H1 (cell line): ENCODE data around the gene TACC2. TPM values are rescaled to one million over a fixed set of nuclear protein-coding genes. Genes with fewer than 3 reads are reported as not detected.

Source experiments
- CTCF ChIA-PET: fragments of 300-600 bp; sonication (Branson Sonifier 250); formaldehyde crosslinking; loops from one replicate; lab custom pipeline; 2021; ENCODE audit not compliant: partially characterized antibody; lab: Charles Lee
- POLR2A ChIA-PET: fragments of 300-600 bp; sonication (Branson Sonifier 250); formaldehyde crosslinking; loops from one replicate; lab custom pipeline; 2021; ENCODE audit warnings: inconsistent platforms; ENCODE audit not compliant: partially characterized antibody; lab: Charles Lee
- DNase-seq, 2 experiments: peaks; one replicate each; pipeline versions ENCODE4 v3.0.0 to v3.0.0-alpha.2; 2010 to 2022; ENCODE audit warnings: low spot score in 2 of 2, low read depth in 1 of 2, mixed read lengths in 1 of 2
- FAIRE-seq: peaks from 2 replicates; lab custom pipeline; 2011; peaks lifted over from hg19 to GRCh38; lab: Jason Lieb, UNC
- H2AFZ ChIP-seq: 2 replicates; pipeline ENCODE4 v1.8.1; 2012; ENCODE audit warnings: low read length, inconsistent platforms
- H2AK5ac ChIP-seq: 2 replicates; pipeline ENCODE4 v1.6.1; 2013; ENCODE audit warnings: low read depth, low read length
- H2BK120ac ChIP-seq: replicated peaks from 2 replicates; pipeline ENCODE3; 2013; ENCODE audit warnings: low read depth, low read length, inconsistent platforms
- H2BK12ac ChIP-seq: 2 replicates; pipeline ENCODE4 v1.6.1; 2013; ENCODE audit warnings: low read depth, low read length
- H2BK15ac ChIP-seq: 2 replicates; pipeline ENCODE4 v1.6.1; 2013; ENCODE audit warnings: low read length
- H2BK20ac ChIP-seq: 2 replicates; pipeline ENCODE4 v1.6.1; 2013; ENCODE audit warnings: low read length
- H2BK5ac ChIP-seq: 2 replicates; pipeline ENCODE4 v1.6.1; 2013; ENCODE audit warnings: low read depth, low read length
- H3K14ac ChIP-seq: 2 replicates; pipeline ENCODE4 v1.6.1; 2013; ENCODE audit warnings: inconsistent platforms; ENCODE audit not compliant: insufficient read length
- H3K18ac ChIP-seq: 2 replicates; pipeline ENCODE4 v1.6.1; 2013; ENCODE audit warnings: low read length; ENCODE audit errors: extremely low read depth
- H3K23ac ChIP-seq: 2 replicates; pipeline ENCODE4 v1.6.1; 2013; ENCODE audit warnings: inconsistent platforms; ENCODE audit not compliant: insufficient read length
- H3K23me2 ChIP-seq: 2 replicates; pipeline ENCODE4 v1.6.1; 2013; ENCODE audit warnings: low read depth, low read length
- H3K27ac ChIP-seq: 2 replicates; pipeline ENCODE4 v1.6.1; 2011; ENCODE audit warnings: low read depth, low read length, inconsistent platforms
- H3K27me3 ChIP-seq, 4 experiments: replicated peaks in 1 of 4; 1 replicate in 1 of 4; 2 replicates in 3 of 4; pipeline versions ENCODE4 v1.6.1 to v1.8.1; 2011 to 2013; ENCODE audit warnings: low read length in 3 of 4, mild to moderate bottlenecking in 3 of 4, inconsistent platforms in 2 of 4, mixed read lengths in 2 of 4, moderate library complexity in 1 of 4; ENCODE audit not compliant: control insufficient read depth in 3 of 4, insufficient read depth in 3 of 4; ENCODE audit errors: extremely low read depth in 1 of 4
- H3K36me3 ChIP-seq, 4 experiments: 2 replicates each; pipeline versions ENCODE4 v1.6.1 to v1.8.1; 2011 to 2013; ENCODE audit warnings: mild to moderate bottlenecking in 4 of 4, low read length in 3 of 4, moderate library complexity in 2 of 4, control low read depth in 1 of 4, inconsistent platforms in 1 of 4; ENCODE audit not compliant: insufficient read depth in 4 of 4, control insufficient read depth in 2 of 4
- H3K4ac ChIP-seq: replicated peaks from 2 replicates; pipeline ENCODE3; 2013; ENCODE audit warnings: low read length, low read depth, mixed read lengths, inconsistent platforms; ENCODE audit not compliant: insufficient read length
- H3K4me1 ChIP-seq, 4 experiments: replicated peaks in 1 of 4; 1 replicate in 1 of 4; 2 replicates in 3 of 4; pipeline versions ENCODE4 v1.6.1 to v1.8.1; 2011 to 2013; ENCODE audit warnings: low read length in 3 of 4, inconsistent platforms in 2 of 4, mixed read lengths in 1 of 4; ENCODE audit not compliant: insufficient read depth in 4 of 4, control insufficient read depth in 3 of 4
- H3K4me2 ChIP-seq, 2 experiments: 2 replicates each; pipeline versions ENCODE4 v1.6.1 to v1.8.1; 2011 to 2013; ENCODE audit warnings: low read depth in 2 of 2, low read length in 2 of 2, control low read depth in 1 of 2, inconsistent platforms in 1 of 2, mild to moderate bottlenecking in 1 of 2; ENCODE audit not compliant: insufficient read depth in 1 of 2
- H3K4me3 ChIP-seq, 4 experiments: fragments of 200-600, 300-600 bp in 1 of 4; sonication (generic), shearing (Covaris generic), sonication (Bioruptor Twin) in 1 of 4; 2 replicates each; pipeline versions ENCODE4 v1.5.1 to v1.8.1; 2011 to 2016; ENCODE audit warnings: low read length in 4 of 4, low read depth in 3 of 4, control low read depth in 2 of 4, inconsistent platforms in 2 of 4, mild to moderate bottlenecking in 2 of 4, mixed read lengths in 1 of 4, moderate library complexity in 1 of 4; ENCODE audit not compliant: insufficient read depth in 2 of 4; ENCODE audit errors: extremely low read depth in 1 of 4
- H3K56ac ChIP-seq: replicated peaks from 2 replicates; pipeline ENCODE3; 2013; ENCODE audit warnings: low read depth, mild to moderate bottlenecking, mixed read lengths, low read length, inconsistent platforms; ENCODE audit not compliant: insufficient read length
- H3K79me1 ChIP-seq: 2 replicates; pipeline ENCODE4 v1.6.1; 2013; ENCODE audit warnings: low read depth, low read length, control low read depth
- H3K79me2 ChIP-seq, 2 experiments: 2 replicates each; pipeline versions ENCODE4 v1.6.1 to v1.8.1; 2012 to 2013; ENCODE audit warnings: low read length in 2 of 2, mild to moderate bottlenecking in 2 of 2, inconsistent platforms in 1 of 2; ENCODE audit not compliant: insufficient read depth in 2 of 2, control insufficient read depth in 1 of 2
- H3K9ac ChIP-seq, 4 experiments: replicated peaks in 1 of 4; 1 replicate in 1 of 4; 2 replicates in 3 of 4; pipeline versions ENCODE4 v1.6.1 to v1.8.1; 2011 to 2013; ENCODE audit warnings: low read depth in 3 of 4, low read length in 3 of 4, control low read depth in 2 of 4, mild to moderate bottlenecking in 2 of 4, moderate library complexity in 2 of 4, inconsistent platforms in 1 of 4; ENCODE audit errors: extremely low read depth in 1 of 4
- H3K9me3 ChIP-seq, 2 experiments: 2 replicates each; pipeline versions ENCODE4 v1.6.1 to v1.8.1; 2012 to 2013; ENCODE audit warnings: mild to moderate bottlenecking in 2 of 2, moderate library complexity in 2 of 2, control low read depth in 1 of 2, inconsistent platforms in 1 of 2, low read depth in 1 of 2, low read length in 1 of 2, mixed read lengths in 1 of 2; ENCODE audit not compliant: insufficient read depth in 2 of 2
- H4K20me1 ChIP-seq, 2 experiments: replicated peaks in 1 of 2; 2 replicates each; pipeline versions ENCODE3 to v1.8.1; 2011 to 2013; ENCODE audit warnings: inconsistent platforms in 2 of 2, low read length in 2 of 2, mild to moderate bottlenecking in 1 of 2; ENCODE audit not compliant: insufficient read depth in 2 of 2, control insufficient read depth in 1 of 2
- H4K5ac ChIP-seq: 2 replicates; pipeline ENCODE4 v1.6.1; 2013; ENCODE audit warnings: low read length, low read depth, mixed read lengths, inconsistent platforms; ENCODE audit not compliant: insufficient read length
- H4K8ac ChIP-seq: 2 replicates; pipeline ENCODE4 v1.8.0; 2013; ENCODE audit warnings: mild to moderate bottlenecking, moderate library complexity, low read length, inconsistent platforms; ENCODE audit not compliant: insufficient read depth; ENCODE audit errors: extremely low read depth
- H4K91ac ChIP-seq: replicated peaks from 2 replicates; pipeline ENCODE3; 2013; ENCODE audit warnings: low read length, mixed read lengths, inconsistent platforms; ENCODE audit not compliant: insufficient read length
- ATF3 ChIP-seq: IDR thresholded peaks from 2 replicates; pipeline ENCODE4 v1.6.1; 2011; ENCODE audit warnings: low read depth, mild to moderate bottlenecking, low read length; ENCODE audit not compliant: insufficient read depth
- GTF2F1 ChIP-seq: IDR thresholded peaks from 2 replicates; pipeline ENCODE4 v1.6.1; 2012; ENCODE audit warnings: low read depth, low read length, improper control_type of control experiment, borderline replicate concordance
- POU5F1 ChIP-seq: IDR thresholded peaks from 2 replicates; pipeline ENCODE4 v1.6.1; 2011; ENCODE audit warnings: low read depth, mild to moderate bottlenecking, low read length, moderate library complexity
- RBBP5 ChIP-seq: IDR thresholded peaks from 2 replicates; pipeline ENCODE4 v1.7.1; 2012; ENCODE audit warnings: low read depth, mild to moderate bottlenecking, inconsistent platforms, low read length, moderate library complexity, borderline replicate concordance
- RNF2 ChIP-seq: fragments of 200-900, 300-1000 bp; sonication (generic); IDR thresholded peaks from 2 replicates; pipeline ENCODE4 v1.7.1; 2016; ENCODE audit warnings: borderline replicate concordance, low read depth, mild to moderate bottlenecking, antibody characterized with exemption, low read length; ENCODE audit not compliant: poor library complexity, severe bottlenecking; ENCODE audit errors: missing control alignments
- TAF7 ChIP-seq: optimal IDR thresholded peaks from 2 replicates; pipeline ENCODE3; 2011; ENCODE audit warnings: low read depth, mild to moderate bottlenecking, inconsistent platforms, low read length, moderate library complexity, borderline replicate concordance
- whole genome bisulfite sequencing, 2 experiments: shearing (Covaris generic) in 1 of 2; methylation state at CpG; one replicate each; pipeline versions ENCODE4 v1.1.6 to v1.1.7; 2013 to 2015; ENCODE audit warnings: low lambda C conversion rate in 2 of 2, mixed read lengths in 2 of 2, inconsistent platforms in 1 of 2, low coverage in 1 of 2, missing lambda C conversion rate in 1 of 2; ENCODE audit not compliant: insufficient replicate concordance in 2 of 2, insufficient coverage in 1 of 2, insufficient read length in 1 of 2; ENCODE audit errors: extremely low coverage in 1 of 2, missing lambda C conversion rate in 1 of 2; 5-methylcytosine and 5-hydroxymethylcytosine counted together
- polyA plus RNA-seq, 7 experiments: library from polyadenylated mRNA; depleted of rRNA in 3 of 7; stranded (reverse) in 5 of 7; unstranded in 2 of 7; fragments of >200 nt in 5 of 7; fragments of 200-250 nt in 2 of 7; gene quantifications; 1 replicate in 5 of 7; 2 replicates in 1 of 7; 4 replicates in 1 of 7; pipeline versions ENCODE4 v1.2.1 to v1.2.3, GENCODE V29; 2011 to 2013; ENCODE audit warnings: missing spikeins in 2 of 7, mixed read lengths in 2 of 7
- total RNA-seq: library from RNA; stranded (reverse); fragmentation: NEBNext Ultra II Directional; extraction: Animal tissue kit (Norgen Biotek cat#: 25700); gene quantifications from 2 replicates; pipeline ENCODE4 v1.2.1, GENCODE V29; 2021

Gene TACC2
- total and polyA plus RNA-seq, 2 of the 8 experiments (the other 6 are each of a cell fraction or from before 2014, with no cell fraction given) = 21.2 to 46.6 TPM

GRCh38 chr10:122189185-122189584 is 200.2 kb downstream of the TACC2 start:
- WGBS, 2 experiments = 88% methylated on average over 5 of the region's 5 CpGs; no CpG with 5 or more reads in 1 of the 2 experiments
- Histone ChIP-seq H3K4ac (no peak overlapping the region), H3K56ac (no peak overlapping the region), H3K9ac (no peak overlapping the region), H2BK15ac (no peak overlapping the region), H2BK20ac (no peak overlapping the region), H4K5ac (no peak overlapping the region), H4K91ac (no peak overlapping the region), H2AFZ (no peak overlapping the region), H3K4me3 (no peak overlapping the region), H3K27me3 (no peaks in the 10 kb centered on the region), H3K79me2 (peaks cover 3 to 97% of the 10 kb centered on the region in 2 experiments; a peak in 3 of 4 replicates), H3K4me2 (no peak overlapping the region), H4K20me1 (peaks cover 2 to 18% of the 10 kb centered on the region in 2 experiments), H3K4me1 (peaks cover 9 to 18% (median 14%) of the 10 kb centered on the region in 4 experiments), H3K18ac (no peak overlapping the region), H3K79me1 (peaks cover 33% of the 10 kb centered on the region), H3K14ac (no peak overlapping the region), H3K27ac (no peak overlapping the region), H3K9me3 (no peaks in the 10 kb centered on the region), H3K23me2 (no peaks in the 10 kb centered on the region), H3K23ac (no peak overlapping the region), H3K36me3 (0 out of 8 replicates have a peak, but pooled peaks cover 0 to 2% (median 0%) of the 10 kb centered on the region in 4 experiments), H2BK120ac (no peak overlapping the region), H2BK12ac (no peak overlapping the region), H2BK5ac (no peak overlapping the region), H2AK5ac (no peak overlapping the region), H4K8ac (no peak overlapping the region)
- ChIA-PET CTCF (interaction anchor here (1.0 to 3.5 kb wide), 9 partner anchors 10 to 135 kb away, joined by 3 to 22 read pairs (median 4); no protein-coding TSS in a partner anchor), POLR2A (interaction anchor here (0.9 to 21.8 kb wide), 3 partner anchors 10 to 214 kb away, joined by 3 to 237 read pairs (median 7); partner anchors contain the start of gene NSMCE4A)
- FAIRE-seq (no peak), DNase-seq (no peak)
- no peak for TF ChIP-seq POU5F1
- TF ChIP-seq TAF7 = no peak
- TF ChIP-seq RBBP5 = no peak
- no peak for TF ChIP-seq RNF2
- TF ChIP-seq ATF3 = no peak
- TF ChIP-seq GTF2F1 = no peak
